OCI-LY1 (cell line): Measurements from ENCODE around the gene LRP1.

Experiments
- H2AFZ ChIP-seq: fragments of 200-600 bp; sonication (generic), shearing (Covaris generic); 2 replicates; pipeline ENCODE4 v1.6.0; 2014; ENCODE audit warnings: antibody characterized with exemption, mild to moderate bottlenecking, low read length
- H3F3A ChIP-seq: fragments of 200-600 bp; sonication (generic), shearing (Covaris generic); 2 replicates; pipeline ENCODE4 v1.6.0; 2014; ENCODE audit warnings: mild to moderate bottlenecking, antibody characterized with exemption, low read length, moderate library complexity; ENCODE audit not compliant: insufficient read depth
- H3K27ac ChIP-seq: fragments of 200-600 bp; sonication (generic); 2 replicates; pipeline ENCODE4 v1.5.1; 2014; ENCODE audit warnings: low read length, mixed run types, mild to moderate bottlenecking, low read depth; ENCODE audit not compliant: poor library complexity, severe bottlenecking
- H3K27me3 ChIP-seq: fragments of 200-600 bp; sonication (generic); 2 replicates; pipeline ENCODE4 v1.6.0; 2014; ENCODE audit warnings: antibody characterized with exemption, mild to moderate bottlenecking, low read length, moderate library complexity; ENCODE audit not compliant: insufficient read depth
- H3K36me3 ChIP-seq: fragments of 200-600 bp; sonication (generic); 2 replicates; pipeline ENCODE4 v1.6.1; 2014; ENCODE audit warnings: mild to moderate bottlenecking, antibody characterized with exemption, low read length, moderate library complexity, mixed read lengths; ENCODE audit not compliant: insufficient read depth
- H3K4me1 ChIP-seq: fragments of 200-600 bp; sonication (generic); 2 replicates; pipeline ENCODE4 v1.5.1; 2014; ENCODE audit warnings: mild to moderate bottlenecking, low read length, moderate library complexity; ENCODE audit not compliant: insufficient read depth, severe bottlenecking
- H3K4me2 ChIP-seq: fragments of 200-600 bp; sonication (generic), shearing (Covaris generic); 2 replicates; pipeline ENCODE4 v1.6.1; 2014; ENCODE audit warnings: low read length
- H3K4me3 ChIP-seq: fragments of 200-600 bp; sonication (generic); 2 replicates; pipeline ENCODE4 v1.5.1; 2014; ENCODE audit warnings: low read length, low read depth, mild to moderate bottlenecking, mixed read lengths; ENCODE audit not compliant: poor library complexity, severe bottlenecking
- H3K79me2 ChIP-seq: fragments of 200-600 bp; shearing (Covaris generic); 2 replicates; pipeline ENCODE4 v1.6.1; 2016; ENCODE audit warnings: mixed run types, low read length, mixed read lengths; ENCODE audit not compliant: insufficient read depth
- H3K9ac ChIP-seq: fragments of 200-600 bp; sonication (generic), shearing (Covaris generic); 2 replicates; pipeline ENCODE4 v1.6.1; 2014; ENCODE audit warnings: mild to moderate bottlenecking, low read length, mixed read lengths
- H3K9me2 ChIP-seq: fragments of 200-600 bp; sonication (generic), shearing (Covaris generic); 2 replicates; pipeline ENCODE4 v1.6.1; 2014; ENCODE audit warnings: low read depth, mild to moderate bottlenecking, low read length, mixed read lengths
- H3K9me3 ChIP-seq: fragments of 200-600 bp; shearing (Covaris generic); 2 replicates; pipeline ENCODE4 v1.6.1; 2014; ENCODE audit warnings: low read length, mixed read lengths
- H4K20me1 ChIP-seq: fragments of 200-600 bp; sonication (generic), shearing (Covaris generic); 2 replicates; pipeline ENCODE4 v1.6.0; 2016; ENCODE audit warnings: mild to moderate bottlenecking, low read length; ENCODE audit not compliant: insufficient read depth
- CTCF ChIP-seq: fragments of 200-600 bp; sonication (generic), shearing (Covaris generic); IDR thresholded peaks from 2 replicates; pipeline ENCODE4 v1.5.1; 2017; ENCODE audit warnings: mild to moderate bottlenecking, antibody characterized with exemption, low read length, moderate library complexity, mixed read lengths
- EZH2 ChIP-seq: fragments of 200-600 bp; sonication (generic), shearing (Covaris generic); IDR thresholded peaks from 2 replicates; pipeline ENCODE4 v1.8.0; 2017; ENCODE audit warnings: borderline replicate concordance, mixed run types, mild to moderate bottlenecking, antibody characterized with exemption, low read length, moderate library complexity, mixed read lengths

LRP1 gene

DNA sequence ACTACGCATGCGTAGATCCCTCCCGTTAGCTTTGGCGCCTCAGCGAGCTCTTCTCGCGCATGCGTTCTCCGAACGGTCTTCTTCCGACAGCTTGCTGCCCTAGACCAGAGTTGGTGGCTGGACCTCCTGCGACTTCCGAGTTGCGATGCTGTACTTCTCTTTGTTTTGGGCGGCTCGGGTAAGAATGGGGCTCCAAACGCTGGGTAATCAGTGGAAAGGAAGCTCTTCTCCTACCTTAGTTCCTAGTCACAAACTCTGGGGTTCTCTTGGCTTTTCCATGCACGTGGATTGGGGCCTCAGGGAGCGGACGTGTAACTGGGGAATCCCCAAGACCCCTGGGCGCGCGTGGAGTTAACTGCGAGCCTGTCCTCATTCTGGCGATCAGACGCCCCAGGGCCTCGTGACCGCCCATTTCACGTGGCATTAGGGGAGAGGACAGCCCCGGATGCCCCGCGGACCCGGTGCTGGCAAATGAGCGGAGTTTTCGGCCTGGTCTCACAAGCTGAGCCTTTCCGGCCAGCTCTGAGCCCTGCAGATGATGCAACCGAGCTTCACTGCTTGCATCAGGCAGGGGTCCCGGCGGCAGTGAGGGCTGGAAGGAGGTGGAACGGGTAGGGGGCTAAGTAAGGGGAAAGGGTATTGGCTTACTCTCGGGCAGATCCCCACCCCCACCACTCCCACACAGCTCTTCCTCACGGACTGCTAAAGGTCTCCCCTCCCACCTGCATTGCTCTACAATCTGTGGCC is 101.5 kb downstream of the LRP1 start, which contains the start of gene SHMT2:
Gene SHMT2 (plus strand): TSS at position 78 of the 747 bp plus-strand sequence. CDS start 68 bp downstream, at position 146.
- peak within 1 kb of the TSS; percentile 98 for H3K9ac ChIP-seq
- peaks cover 87% of the 10 kb centered on the region for H3K4me1 ChIP-seq
- H3K9me2 ChIP-seq = no peaks in the 10 kb centered on the region
- H3K27ac ChIP-seq = peak within 1 kb of the TSS; percentile 97
- no peaks in the 10 kb centered on the region for H4K20me1 ChIP-seq
- peaks cover 11% of the 10 kb centered on the region; the same call in 1 of the 2 replicates for H3F3A ChIP-seq
- no peaks in the 10 kb centered on the region for H3K27me3 ChIP-seq
- H2AFZ ChIP-seq = peak within 1 kb of the TSS; percentile 25; the same call in 1 of the 2 replicates
- no peaks in the 10 kb centered on the region for H3K9me3 ChIP-seq
- H3K4me2 ChIP-seq = peak within 1 kb of the TSS; percentile 88
- TF ChIP-seq EZH2 = no peak
- TF ChIP-seq CTCF = no peak
- H3K36me3 ChIP-seq = peaks cover 46% of the 10 kb centered on the region
- peak within 1 kb of the TSS; percentile 94 for H3K4me3 ChIP-seq
- peaks cover 18% of the 10 kb centered on the region for H3K79me2 ChIP-seq

GRCh38 chr12:57230381-57231155 is 102.3 kb downstream of the LRP1 start:
- no peaks in the 10 kb centered on the region for H3K9me3 ChIP-seq
- peaks cover 50% of the 10 kb centered on the region for H3K36me3 ChIP-seq
- peak overlapping the region; percentile 98 for H3K9ac ChIP-seq
- no peaks in the 10 kb centered on the region for H3K9me2 ChIP-seq
- H3K4me3 ChIP-seq = peak overlapping the region; percentile 94
- H4K20me1 ChIP-seq = no peaks in the 10 kb centered on the region
- peak overlapping the region; percentile 88 for H3K4me2 ChIP-seq
- no peak for TF ChIP-seq CTCF
- no peak for TF ChIP-seq EZH2
- peaks cover 10% of the 10 kb centered on the region; the same call in 1 of the 2 replicates for H3F3A ChIP-seq
- H3K79me2 ChIP-seq = peaks cover 18% of the 10 kb centered on the region
- H3K4me1 ChIP-seq = peaks cover 88% of the 10 kb centered on the region
- peak overlapping the region; percentile 97 for H3K27ac ChIP-seq
- no peaks in the 10 kb centered on the region for H3K27me3 ChIP-seq
- H2AFZ ChIP-seq = no peak overlapping the region

GRCh38 chr12:57231276-57232021 is 103.2 kb downstream of the LRP1 start:
- peak overlapping the region; percentile 97 for H3K27ac ChIP-seq
- H3F3A ChIP-seq = peaks cover 8% of the 10 kb centered on the region; the same call in 1 of the 2 replicates
- H3K4me3 ChIP-seq = peak overlapping the region; percentile 94

More at GRCh38 chr12:57231276-57232021, 103.2 kb downstream of the LRP1 start:
- Histone ChIP-seq H4K20me1 (no peaks in the 10 kb centered on the region), H2AFZ (no peak overlapping the region), H3K4me2 (peak overlapping the region; percentile 88), H3K9ac (peak overlapping the region; percentile 98), H3K27me3 (no peaks in the 10 kb centered on the region), H3K36me3 (peaks cover 57% of the 10 kb centered on the region), H3K9me3 (no peaks in the 10 kb centered on the region), H3K79me2 (peaks cover 18% of the 10 kb centered on the region), H3K4me1 (peaks cover 88% of the 10 kb centered on the region), H3K9me2 (no peaks in the 10 kb centered on the region)
- no peak for TF ChIP-seq CTCF
- no peak for TF ChIP-seq EZH2
